ACHN (cell line): ENCODE measurements around the gene ARHGAP22.
A peak's percentile ranks its signal among the peaks of the same experiment; 100 is the strongest.

Source experiments
- DNase-seq: peaks from one replicate; pipeline ENCODE4 v3.0.0-alpha.2; 2015
- in situ Hi-C: cut with HindIII; loops from 2 replicates; pipeline ENCODE4 v1.10.0; 2017; ENCODE audit warnings: low sequenced_read_pairs, low pct_ligation_motif_present, low pct_unique_long_range_greater_than_20kb

ARHGAP22 gene

DNA sequence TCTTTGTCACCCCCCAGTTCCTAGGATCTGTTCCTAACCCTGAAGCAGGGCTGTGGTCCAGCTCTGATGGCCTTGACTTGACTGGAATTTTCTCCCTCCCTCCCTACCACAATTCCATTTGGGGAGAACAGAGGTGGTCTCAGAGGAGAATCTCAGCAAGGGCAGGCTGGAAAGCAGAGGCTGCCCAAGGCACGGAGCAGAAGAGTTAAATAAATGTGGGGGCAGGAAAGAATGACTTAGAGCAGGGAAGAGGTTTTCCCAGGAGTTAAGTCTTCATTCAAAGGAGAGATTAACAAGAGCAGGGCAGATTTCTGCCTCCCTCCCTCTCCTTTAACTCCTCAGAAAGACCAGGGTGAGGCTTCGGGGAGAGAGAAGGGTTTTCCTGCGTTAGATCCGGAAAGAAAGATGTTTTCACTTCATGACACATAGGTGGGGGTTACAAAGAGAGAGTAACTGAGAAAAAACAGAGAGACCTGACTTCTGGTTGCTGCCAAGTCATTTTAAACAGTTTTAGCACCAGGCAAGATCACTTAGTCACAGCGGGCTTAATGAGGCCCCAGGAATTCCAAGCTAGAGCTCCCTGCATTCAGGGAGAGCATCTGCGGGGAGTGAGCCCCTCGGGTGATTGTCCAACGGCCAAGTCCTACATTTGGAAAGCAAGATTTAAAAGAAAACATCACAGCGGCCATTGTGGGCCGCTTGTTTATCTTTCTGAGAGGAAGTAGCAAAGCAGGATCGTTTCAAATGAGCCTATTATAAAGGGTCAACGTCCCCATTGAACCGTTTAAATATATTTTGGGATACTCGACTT is 78.7 kb downstream of the ARHGAP22 start:
- in situ Hi-C loops = no loop called here

DNA sequence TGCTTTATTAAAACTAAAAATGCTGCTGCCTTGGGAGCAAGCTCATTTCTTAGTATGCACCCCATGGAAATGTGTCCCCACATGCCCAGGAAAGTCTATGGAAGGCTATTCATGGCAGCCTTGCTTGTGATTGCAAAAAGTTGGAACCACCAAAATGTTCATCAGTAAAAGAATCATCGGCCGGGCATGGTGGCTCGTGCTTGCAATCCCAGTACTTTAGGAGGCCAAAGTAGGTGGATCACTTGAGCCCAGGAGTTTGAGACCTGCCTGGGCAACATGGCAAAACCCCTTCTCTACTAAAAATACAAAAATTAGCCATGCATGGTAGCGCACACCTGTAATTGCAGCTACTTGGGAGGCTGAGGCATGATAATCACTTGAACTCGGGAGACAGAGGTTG is 79.8 kb downstream of the ARHGAP22 start:
- in situ Hi-C loops = no loop called here
- no peak for DNase-seq

More for the DNA sequence above, 78.7 kb downstream of the ARHGAP22 start:
- DNase-seq = no peak

DNA sequence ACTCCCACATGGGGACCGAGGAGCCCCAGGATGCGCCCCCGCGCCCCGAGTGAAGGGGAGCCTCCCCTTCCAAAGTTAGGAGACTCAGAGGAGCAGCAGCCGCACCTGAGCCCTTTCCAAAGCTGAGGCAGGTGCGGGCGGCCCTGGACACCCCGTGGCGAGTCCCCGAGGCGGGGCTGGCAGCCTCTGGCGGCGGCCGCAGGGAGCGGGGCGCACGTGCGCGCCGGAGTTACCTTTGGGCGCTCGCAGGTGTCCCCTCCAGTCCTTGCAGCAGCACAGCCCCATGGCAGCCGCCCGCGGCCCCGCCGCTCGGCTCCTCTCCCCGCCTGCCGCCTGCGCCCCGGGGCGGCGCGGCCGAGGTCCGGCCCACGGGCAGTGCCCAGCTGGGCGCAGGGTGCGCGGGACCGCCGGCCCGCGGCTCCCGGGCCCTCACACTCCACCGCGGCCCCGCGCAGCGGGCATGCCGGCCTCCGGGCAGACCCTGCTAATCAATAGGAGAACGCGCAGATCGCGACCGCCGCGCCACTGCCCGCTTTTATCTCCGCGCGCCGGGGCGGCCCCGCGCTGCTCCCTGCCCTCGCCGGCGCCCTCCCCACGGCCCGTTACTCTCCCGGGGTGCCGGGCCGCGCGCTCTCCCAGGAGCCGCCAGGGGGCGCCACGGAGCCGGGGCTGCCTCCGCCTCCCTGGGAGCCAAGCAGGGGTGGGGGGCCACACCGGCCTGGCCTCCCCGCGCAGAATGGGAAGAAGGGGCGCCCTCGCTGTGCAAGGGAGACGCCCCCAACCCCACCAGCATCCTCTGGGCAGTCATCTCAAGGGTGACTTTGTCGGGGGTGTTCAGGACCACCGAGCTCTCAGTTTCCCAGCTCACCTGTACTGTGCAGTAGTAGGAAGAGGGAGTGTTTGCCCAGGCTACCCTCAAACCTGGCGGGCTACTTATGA is 80.8 kb downstream of the ARHGAP22 start:
- in situ Hi-C loops = no loop called here
- DNase-seq = peak; percentile 35

DNA sequence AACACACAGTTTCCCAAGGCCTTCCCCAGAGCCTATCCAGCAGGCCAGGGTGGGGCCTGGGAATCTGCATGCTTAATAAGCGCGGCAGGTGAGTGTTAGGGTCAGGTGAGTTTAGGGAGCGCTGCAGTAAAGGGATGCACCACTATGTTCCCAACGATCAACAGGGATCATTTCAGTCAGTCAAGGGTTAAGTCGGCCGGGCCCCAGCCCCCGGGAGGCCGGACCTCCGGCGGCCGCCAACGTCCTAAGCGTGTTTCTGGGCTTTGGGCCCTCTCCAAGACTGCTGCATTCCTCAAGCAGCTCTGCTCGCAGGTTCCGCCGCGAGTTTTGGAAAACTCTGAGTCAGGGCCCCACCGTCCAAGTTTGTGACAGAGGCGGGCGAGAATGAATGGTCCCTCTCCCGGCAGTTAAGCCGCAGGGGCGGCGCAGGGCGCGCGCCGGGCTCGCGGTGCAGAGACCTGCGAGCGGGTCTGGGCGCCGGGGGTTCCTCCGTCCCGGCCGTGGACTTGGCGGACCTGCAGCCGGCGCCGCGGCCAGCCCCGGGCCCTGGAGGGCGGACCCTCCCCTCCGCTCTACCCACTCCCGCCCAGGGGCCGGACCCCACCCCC is 81.6 kb downstream of the ARHGAP22 start:
- DNase-seq = peak; percentile 57
- in situ Hi-C loops = no loop called here

DNA sequence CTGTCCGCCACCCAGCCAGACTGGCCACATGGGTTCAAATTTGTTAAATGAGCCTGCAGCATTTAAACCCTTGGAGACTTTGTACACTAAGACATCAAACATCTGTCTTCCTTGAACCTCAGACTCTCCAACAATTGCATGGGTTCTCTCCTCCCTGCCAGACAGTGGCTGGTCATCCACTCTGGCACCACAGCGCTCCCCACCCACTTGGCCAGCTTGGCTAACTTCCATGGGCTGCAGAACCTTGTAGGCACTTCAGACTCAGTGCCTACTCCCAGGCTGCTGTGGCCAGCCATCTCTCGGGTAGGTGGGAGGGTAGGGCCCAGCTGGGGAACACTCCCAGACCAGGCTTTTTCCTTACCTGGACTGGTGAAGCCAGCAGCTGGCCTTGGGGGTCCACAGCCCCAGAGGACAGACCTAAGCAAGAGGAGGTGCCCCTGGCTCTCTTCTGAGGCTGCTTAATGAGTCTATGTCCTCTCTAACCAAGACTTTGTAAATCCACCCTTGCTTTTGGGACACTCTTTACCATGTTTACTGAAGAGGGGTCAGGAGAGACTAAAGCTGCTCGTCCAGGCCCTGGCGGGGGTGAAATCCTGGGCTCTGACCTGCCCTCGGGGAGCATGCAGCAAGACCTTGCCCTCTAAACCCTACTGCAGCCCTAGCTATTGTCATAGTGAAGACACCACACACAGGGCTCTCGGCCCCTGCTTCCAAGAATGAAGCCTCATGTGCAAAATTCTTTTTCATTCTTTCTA is 82.7 kb downstream of the ARHGAP22 start:
- in situ Hi-C loops = no loop called here
- DNase-seq = no peak

DNA sequence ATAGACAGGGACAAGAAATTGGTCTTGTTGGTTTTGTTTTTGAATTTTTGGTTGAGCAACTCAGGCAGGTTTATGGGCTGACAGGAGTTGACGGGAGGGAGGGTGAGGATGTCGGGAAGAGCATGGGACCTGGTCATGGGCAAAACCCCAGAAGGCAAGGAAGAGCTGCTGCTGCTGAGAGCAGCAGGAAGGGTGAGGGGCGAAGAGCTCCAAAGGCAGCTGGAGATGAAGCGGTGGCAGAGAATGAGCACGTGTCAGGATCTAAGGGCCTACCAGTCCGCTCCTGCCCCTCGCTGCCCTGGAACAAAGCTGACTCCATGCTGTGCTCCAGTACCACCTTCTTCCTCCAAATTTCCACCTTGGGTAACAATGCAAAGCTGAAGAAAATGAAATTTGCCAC is 84.3 kb downstream of the ARHGAP22 start:
- in situ Hi-C loops = no loop called here
- no peak for DNase-seq

DNA sequence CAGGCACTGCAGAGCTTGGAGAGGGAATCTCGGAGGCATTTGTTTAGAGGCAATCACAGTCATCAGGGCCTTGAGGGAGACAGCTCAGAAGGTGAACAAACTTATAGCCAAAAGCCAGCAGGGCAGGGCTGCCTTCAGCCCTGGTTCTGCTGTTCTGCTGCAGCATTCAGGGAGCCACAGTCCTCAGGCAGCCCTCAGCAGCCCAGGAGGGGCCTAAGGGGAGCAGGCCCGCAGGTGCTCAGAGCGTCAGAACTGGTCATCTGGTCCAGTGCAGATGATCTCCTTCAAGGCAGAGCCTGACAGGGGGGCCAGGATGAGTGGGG is 84.7 kb downstream of the ARHGAP22 start:
- DNase-seq = no peak
- in situ Hi-C loops = no loop called here

DNA sequence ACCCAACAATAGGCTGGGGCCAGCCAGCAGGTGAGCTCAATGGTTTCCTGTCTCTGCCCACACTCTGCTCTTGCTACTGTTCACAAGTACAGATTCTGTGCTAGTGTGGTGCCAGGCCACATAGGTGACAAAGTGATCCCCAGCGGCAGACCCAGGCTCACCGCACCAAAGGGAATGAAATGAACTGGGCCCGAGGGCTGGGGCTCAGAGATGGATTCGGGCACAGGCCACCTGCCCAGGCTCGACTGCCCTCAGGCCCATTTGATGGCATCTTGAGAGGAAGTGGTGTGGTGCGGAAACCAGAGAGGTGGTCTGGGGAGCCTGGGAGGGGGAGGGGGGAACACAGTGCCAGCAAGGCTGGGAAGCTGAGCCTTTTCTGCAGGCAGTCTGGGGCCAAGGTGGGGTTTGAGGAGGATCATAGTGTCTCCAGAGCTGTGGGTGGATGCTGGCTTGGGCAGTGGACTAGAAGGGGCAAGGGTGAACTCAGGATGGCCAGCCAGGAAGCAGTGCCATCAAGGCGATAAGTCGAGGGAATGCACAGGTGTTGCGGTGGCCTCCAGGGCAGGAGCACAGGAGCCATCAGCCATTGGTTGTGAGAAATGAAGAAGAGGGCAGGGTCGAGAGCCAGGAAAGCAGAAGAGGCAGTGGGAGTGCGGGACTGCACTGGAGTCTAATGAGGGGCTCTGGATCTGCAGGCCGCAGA is 85.2 kb downstream of the ARHGAP22 start:
- in situ Hi-C loops = no loop called here
- DNase-seq = no peak

DNA sequence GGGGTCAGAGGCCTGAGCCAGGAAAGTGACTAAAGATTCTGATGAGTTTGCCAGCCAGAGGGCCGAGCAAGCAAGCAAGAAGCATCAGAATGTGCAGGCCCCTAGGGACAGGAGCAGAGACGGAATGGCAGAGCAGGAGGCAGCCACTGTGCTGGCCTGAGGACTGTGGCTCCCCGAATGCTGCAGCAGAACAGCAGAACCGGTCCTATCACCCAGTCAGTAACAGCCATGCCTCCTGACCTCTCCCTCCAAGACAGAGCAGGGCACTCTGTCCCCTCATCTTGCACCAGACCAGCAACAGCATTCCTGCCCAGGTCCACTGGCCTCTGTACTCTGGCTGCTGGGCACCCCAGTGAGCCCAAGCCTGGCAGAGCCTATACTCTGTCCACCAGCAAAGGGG is 85.9 kb downstream of the ARHGAP22 start:
- in situ Hi-C loops = no loop called here
- no peak for DNase-seq

DNA sequence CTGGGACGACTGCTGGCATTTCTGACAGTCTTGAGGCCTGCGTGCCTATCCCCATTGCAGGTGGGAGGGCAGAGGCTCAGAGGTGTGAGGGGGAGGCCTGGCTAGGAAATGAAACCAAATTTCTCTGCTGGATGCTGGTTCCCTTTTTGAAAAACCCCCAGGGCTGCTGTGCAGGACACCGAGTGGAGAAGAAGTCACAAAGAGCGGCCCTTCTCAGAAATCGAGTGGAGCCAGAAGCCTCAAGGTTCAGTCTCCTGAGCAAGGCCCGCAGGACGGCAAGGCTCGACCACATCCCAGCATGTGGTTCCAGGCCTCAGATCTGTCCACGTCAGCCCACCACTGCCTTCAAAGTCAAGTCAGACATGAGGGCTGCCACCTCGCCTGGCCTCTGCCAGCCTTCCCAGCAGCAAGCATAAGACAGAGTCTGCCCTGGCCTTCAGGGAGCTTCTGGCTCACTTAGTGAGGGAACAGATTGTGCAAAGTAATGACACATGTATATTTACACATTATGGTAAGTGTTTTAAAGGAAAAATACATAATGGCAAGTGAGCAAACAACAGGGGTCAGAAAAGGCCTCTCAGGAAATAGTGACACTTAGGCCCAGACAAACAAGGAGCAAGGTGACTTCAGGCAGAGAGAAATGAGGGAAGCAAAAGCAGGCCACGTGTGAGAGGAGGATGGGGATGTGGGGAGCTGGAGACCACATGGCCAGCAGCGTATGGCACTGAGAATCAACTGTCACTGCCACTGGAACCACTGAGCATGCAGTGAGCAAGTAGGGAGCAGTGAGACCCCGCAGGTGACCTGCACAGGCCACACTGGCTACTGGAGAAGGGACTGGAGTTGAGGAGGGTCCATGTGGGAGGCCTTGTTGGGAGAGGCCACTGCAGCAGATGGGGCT is 86.7 kb downstream of the ARHGAP22 start:
- in situ Hi-C loops = no loop called here
- no peak for DNase-seq

DNA sequence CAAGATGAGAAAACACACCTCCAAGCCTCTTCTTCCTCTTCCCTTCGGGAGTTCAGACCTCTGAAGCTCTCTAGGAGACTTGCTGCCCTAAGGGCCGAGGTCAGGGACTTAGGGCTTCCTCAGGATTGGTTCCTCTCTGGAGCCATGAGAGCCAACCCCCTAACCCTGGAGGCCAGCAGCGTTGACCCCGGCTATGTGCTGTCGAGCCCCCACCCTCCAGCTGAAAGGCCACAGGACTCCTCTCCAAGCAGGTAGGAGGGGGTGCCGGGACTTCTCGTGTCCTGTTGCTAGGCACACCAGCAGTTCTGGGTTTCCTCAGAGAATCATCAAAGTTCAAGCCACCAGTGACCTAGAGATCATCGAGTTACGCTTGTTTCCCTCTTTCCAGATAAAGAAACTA is 87.4 kb downstream of the ARHGAP22 start:
- DNase-seq = no peak
- in situ Hi-C loops = no loop called here

DNA sequence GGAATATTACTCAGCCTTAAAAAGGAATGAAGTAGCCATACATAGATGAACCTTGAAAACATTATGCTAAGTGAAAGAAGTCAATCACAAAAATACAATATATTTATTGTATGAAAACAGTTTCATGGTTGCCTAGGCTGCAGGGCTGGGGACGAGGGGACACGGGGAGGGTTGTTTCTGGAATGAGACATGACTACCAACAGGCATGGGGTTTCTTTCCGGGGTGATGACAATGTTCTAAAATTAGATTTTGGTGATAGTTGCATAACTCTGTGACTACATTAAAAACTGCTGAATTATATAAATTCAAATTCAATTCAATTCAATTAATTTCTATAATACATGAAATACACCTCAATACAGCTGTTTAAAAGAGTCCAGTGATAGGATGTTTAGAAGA is 88.0 kb downstream of the ARHGAP22 start:
- in situ Hi-C loops = no loop called here
- DNase-seq = no peak

DNA sequence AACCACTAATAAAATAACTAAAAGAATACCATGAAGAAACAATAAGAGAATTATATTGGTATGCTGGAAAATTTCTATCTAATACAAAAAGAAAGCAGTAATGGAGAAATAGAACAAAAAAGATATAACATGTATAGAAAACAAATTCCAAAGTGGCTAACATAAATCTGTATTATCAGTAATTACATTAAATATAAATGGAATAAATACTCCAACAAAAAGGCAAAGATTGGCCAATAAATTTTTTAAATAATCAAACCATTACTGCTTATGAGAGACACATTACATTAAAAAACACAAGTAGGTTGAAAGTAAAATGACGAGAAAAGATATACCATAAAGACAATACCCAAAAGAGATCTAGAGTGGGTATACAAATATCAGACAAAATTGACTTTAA is 90.0 kb downstream of the ARHGAP22 start:
- in situ Hi-C loops = no loop called here
- DNase-seq = no peak

DNA sequence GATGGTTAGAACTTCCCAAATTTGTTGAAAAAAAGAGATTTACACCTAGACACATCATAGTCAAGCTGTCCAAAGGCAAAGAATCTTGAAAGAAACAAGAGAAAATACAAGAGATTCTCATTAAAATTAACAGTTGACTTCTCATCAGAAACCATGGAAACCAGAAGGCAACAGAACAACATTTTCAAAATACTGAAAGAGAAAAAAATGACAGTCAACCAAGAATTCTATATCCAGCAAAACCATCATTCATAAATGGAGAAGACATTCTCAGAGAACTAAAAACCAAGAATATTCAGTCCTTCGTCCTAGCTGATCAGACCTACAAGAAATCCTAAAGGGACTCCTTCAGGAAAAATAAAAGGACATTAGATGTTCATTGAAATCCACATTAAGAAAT is 90.6 kb downstream of the ARHGAP22 start:
- DNase-seq = no peak
- in situ Hi-C loops = no loop called here

DNA sequence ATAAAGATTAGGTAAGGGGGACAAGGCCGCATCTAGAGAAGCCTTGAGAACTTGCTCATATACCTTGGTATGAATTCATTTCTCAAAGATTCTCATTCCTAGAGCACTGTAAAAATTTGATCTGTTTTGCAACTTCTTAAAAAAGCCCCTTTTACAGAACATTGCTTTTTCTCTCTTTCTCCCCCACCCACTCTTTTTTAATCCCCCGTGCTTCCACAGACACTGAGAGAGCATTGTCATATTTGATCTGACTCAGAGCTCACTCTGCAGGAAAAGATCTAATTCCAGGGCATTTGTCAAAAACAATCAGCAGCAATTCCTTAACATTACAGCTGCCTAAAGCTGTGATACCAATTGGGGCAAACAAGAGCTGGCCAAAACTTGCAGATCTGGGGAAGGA is 92.0 kb downstream of the ARHGAP22 start:
- in situ Hi-C loops = no loop called here
- no peak for DNase-seq

DNA sequence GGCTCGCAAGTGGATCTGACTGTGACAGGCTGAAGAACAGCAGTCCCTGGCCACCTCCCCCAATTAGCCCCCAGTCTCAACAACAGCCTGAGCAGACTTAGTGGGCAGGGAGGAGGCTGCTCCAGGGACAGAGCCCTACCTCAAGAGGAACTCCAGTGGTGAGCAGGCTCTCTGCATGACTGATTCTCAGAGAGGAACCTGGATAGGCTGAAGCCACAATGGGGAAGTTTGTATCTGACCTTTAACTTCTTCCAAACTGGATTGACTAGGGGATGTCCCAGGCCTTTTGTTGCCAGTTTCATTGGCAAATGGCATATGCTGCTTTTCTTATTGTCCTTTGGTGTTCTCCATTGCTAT is 93.0 kb downstream of the ARHGAP22 start:
- peak; percentile 44 for DNase-seq
- in situ Hi-C loops = no loop called here

DNA sequence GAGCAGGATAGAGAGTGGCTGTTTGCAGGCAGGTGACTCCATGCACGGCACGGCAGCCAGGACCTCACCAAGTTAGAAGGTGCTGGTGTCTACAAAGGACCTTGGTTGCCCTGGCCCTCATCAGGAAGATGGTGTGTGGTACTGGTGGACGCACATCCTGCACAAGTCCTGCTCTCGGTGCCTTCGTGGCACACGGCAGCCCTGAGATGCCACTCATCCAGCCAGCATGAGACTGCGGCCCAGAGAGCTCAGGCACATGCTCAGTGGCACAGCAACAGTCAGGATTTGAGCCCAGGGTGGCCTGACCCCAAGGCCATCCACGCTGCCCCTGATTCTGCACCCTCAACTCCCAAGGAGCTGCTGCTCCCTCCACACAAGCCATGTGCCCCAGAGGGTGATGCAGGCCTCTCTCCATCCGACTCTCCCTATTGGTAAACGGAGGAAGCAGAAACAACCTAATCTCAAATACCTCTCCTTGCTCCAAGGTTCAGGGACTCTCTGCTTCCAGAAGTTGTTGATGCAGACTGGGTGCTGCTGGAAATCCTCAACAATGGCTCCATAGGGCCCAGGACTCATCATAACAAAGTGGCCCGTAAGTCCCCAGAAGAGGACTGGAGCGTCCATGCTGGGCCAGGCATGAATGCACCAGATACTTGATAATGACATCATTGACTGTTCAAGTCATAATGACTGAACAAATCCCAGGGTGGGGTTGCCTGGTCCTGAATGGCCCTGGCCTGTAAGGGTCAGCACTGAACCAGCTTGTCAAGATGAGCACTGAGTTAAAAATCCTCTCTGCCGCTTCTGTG is 93.6 kb downstream of the ARHGAP22 start:
- in situ Hi-C loops = no loop called here
- no peak for DNase-seq
